Kidney (tissue), 14 donors: ENCODE measurements around the gene ESRRA. TPM values are rescaled to one million over a fixed set of nuclear protein-coding genes. Genes with fewer than 3 reads are reported as not detected.

ENCODE experiments used
- DNase-seq, 5 donors: peaks; one replicate each; pipeline ENCODE4 v3.0.0-alpha.2; 2013 to 2020
- FAIRE-seq: peaks from 2 replicates; lab custom pipeline; 2012; peaks lifted over from hg19 to GRCh38; lab: Jason Lieb, UNC
- H3K27ac ChIP-seq, 2 donors: one replicate each; pipeline ENCODE4 v1.7.0; 2013; ENCODE audit warnings: low read depth in 2 of 2, low read length in 2 of 2, inconsistent platforms in 1 of 2
- H3K27me3 ChIP-seq: one replicate; pipeline ENCODE4 v1.7.1; 2013; ENCODE audit warnings: low read length, inconsistent platforms; ENCODE audit not compliant: control insufficient read depth, insufficient read depth
- H3K36me3 ChIP-seq, 3 donors: one replicate each; pipeline versions ENCODE4 v1.7.0 to v1.7.1; 2013; ENCODE audit warnings: low read length in 3 of 3, control low read depth in 1 of 3, inconsistent platforms in 1 of 3; ENCODE audit not compliant: insufficient read depth in 3 of 3, control insufficient read depth in 2 of 3
- H3K4me1 ChIP-seq, 3 donors: one replicate each; pipeline versions ENCODE4 v1.7.0 to v1.7.1; 2013; ENCODE audit warnings: low read length in 3 of 3, inconsistent platforms in 1 of 3, low read depth in 1 of 3; ENCODE audit not compliant: control insufficient read depth in 2 of 3, insufficient read depth in 2 of 3
- H3K4me3 ChIP-seq, 3 donors: one replicate each; pipeline versions ENCODE4 v1.7.0 to v1.8.1; 2013; ENCODE audit warnings: low read length in 3 of 3, control low read depth in 1 of 3, inconsistent platforms in 1 of 3
- H3K9ac ChIP-seq, 3 donors: one replicate each; pipeline versions ENCODE4 v1.7.0 to v1.7.1; 2013; ENCODE audit warnings: low read length in 3 of 3, control low read depth in 1 of 3, inconsistent platforms in 1 of 3
- H3K9me3 ChIP-seq, 3 donors: one replicate each; pipeline versions ENCODE4 v1.7.0 to v1.7.1; 2013; ENCODE audit warnings: low read length in 3 of 3, control low read depth in 1 of 3, inconsistent platforms in 1 of 3; ENCODE audit not compliant: control insufficient read depth in 2 of 3, insufficient read depth in 1 of 3
- intact Hi-C: fragments of 100-400 bp; cut with DNase I; formaldehyde crosslinking; loops from one replicate; pipeline ENCODE4 v1.11.1; 2022
- polyA plus RNA-seq: library from polyadenylated mRNA; stranded (reverse); fragments of 350-450 nt; fragmentation: Illumina TruSeq; extraction: RNeasy Lipid Tissue Mini Kit (QIAGEN cat#74804); gene quantifications from one replicate; pipeline ENCODE4 v1.2.3, GENCODE V29; 2014; ENCODE audit warnings: low read depth, low replicate concordance; ENCODE audit not compliant: insufficient read depth
- total RNA-seq: library from RNA; stranded (reverse); fragmentation: NEBNext Ultra II Directional; extraction: Animal tissue kit (Norgen Biotek cat#: 25700); gene quantifications from one replicate; pipeline ENCODE4 v1.2.1, GENCODE V29; 2021
- TF ChIP-seq, protein P1 (sequence below): IDR thresholded peaks from 3 replicates; pipeline ENCODE4 v1.5.1; 2012; ENCODE audit warnings: mild to moderate bottlenecking, moderate library complexity, borderline replicate concordance; ENCODE audit not compliant: insufficient read depth; ENCODE audit errors: extremely low read depth
- donor health status: control.
- donor health status: control.
- donor health status: control.
- donor health status: control.
- donor health status: control.
- donor health status: DM: yes; HTN: yes; CAD: no.
- donor health status: Normal renal cell carcinoma (clear cell type).

Gene ESRRA
- total and polyA plus RNA-seq, 2 donors from 2014 or later: 59.7 to 117 TPM

DNA sequence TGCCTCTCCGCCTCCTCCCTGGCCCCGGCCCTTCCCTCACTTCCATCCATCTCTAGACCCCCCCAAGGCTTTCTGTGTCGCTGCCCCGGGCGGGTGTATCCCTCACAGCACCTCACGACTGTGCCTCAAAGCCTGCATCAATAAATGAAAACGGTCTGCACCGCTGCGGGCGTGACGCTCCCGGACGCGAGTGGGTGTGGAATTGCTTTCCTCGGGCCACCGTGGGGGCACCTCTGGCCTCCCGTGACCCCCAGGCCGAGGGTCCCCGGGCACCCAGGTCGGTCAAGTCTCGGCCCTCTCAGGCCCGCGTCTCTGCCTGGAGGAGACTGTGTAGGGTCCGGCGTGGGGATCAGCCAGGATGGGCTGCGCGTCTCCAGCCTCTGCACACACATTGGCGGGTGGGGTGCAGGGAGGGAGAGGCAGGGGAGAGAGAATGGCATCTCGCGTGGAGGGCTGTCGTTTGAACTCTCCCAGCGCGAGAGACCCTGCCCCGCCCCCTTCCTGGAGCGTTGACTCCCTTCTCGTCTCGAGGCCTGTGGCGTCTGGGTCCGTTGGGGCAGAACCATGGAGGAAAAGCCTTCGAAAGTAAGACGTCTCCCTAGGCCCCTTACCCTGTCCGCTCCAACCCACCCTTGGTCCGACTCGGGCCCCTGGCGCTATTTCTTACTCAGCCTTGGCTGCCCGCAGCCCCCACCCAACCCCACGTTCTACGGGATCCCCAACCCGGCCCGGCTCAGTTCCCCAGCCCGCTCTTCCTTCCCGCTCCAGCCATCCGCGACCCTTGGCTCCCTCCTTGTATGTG lies 5.3 kb upstream of the ESRRA start, which contains the start of gene CATSPERZ:
Gene CATSPERZ (plus strand): TSS at position 512 of the 802 bp plus-strand sequence. CDS start 53 bp downstream, at position 565.
- Histone ChIP-seq H3K27ac (no peak within 1 kb of the TSS), H3K36me3 (no peaks in the 10 kb centered on the region), H3K9me3 (no peaks in the 10 kb centered on the region), H3K4me1 (peaks cover 0 to 26% (median 0%) of the 10 kb centered on the region in 3 donors), H3K9ac (peak within 1 kb of the TSS in 1 of 3 donors; percentile 26), H3K4me3 (peak within 1 kb of the TSS; percentile 11 to 53 (median 45)), H3K27me3 (peaks cover 39% of the 10 kb centered on the region)
- intact Hi-C loops: loop anchor here (5.0 kb wide), 1 partner anchor 108 kb away; no protein-coding TSS in a partner anchor
- no peak for FAIRE-seq
- TF ChIP-seq, protein P1, sequence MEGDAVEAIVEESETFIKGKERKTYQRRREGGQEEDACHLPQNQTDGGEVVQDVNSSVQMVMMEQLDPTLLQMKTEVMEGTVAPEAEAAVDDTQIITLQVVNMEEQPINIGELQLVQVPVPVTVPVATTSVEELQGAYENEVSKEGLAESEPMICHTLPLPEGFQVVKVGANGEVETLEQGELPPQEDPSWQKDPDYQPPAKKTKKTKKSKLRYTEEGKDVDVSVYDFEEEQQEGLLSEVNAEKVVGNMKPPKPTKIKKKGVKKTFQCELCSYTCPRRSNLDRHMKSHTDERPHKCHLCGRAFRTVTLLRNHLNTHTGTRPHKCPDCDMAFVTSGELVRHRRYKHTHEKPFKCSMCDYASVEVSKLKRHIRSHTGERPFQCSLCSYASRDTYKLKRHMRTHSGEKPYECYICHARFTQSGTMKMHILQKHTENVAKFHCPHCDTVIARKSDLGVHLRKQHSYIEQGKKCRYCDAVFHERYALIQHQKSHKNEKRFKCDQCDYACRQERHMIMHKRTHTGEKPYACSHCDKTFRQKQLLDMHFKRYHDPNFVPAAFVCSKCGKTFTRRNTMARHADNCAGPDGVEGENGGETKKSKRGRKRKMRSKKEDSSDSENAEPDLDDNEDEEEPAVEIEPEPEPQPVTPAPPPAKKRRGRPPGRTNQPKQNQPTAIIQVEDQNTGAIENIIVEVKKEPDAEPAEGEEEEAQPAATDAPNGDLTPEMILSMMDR: no peak
- DNase-seq: peak in 4 of 5 donors; percentile 25 to 80 (median 62)

DNA sequence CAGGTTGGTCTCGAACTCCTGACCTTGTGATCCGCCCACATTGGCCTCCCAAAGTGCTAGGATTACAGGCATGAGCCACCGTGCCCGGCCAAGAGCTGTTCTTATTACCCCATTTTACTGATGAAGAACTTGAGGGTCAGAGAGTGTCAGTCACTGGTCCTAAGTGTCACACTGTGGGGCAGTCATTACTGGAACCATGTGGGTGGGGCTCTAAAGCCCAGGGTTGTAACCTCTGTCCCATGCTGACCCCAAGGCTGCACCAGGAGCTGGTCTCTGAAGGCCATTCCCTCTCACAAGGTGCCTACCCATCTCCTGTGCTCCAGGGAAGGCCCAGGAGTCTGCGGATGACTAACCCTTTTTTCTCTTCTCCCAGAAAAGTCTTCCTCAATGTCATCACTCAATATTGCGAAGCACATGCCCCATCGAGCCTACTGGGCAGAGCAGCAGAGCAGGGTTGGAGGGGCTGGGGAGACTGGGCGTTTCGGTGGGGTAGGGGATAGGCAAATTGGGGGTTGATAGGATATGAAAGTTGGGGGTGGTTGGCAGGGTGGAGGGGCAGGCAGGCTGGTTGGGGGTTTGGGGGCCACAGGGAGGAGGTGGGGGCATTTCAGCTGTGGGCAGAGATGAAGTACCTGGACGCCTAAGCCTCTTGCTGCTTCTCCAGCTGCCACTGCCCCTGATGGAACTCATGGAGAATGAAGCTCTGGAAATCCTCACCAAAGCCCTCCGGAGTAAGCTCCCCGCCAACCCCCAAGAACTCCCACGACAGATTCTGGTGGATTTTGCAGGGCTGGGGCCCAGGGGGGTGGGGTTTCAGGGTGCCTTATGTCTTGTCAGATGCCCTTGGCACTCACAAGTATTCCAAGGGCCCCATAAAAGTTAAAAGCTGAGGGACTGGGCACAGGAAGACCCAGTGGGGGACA lies 2.0 kb upstream of the ESRRA start:
- peak overlapping the region in 2 of 3 donors; percentile 20 to 77 for H3K9ac ChIP-seq
- H3K36me3 ChIP-seq: peaks cover 0 to 3% (median 0%) of the 10 kb centered on the region in 3 donors
- H3K4me1 ChIP-seq: peaks cover 0 to 35% (median 7%) of the 10 kb centered on the region in 3 donors
- H3K27me3 ChIP-seq: peaks cover 11% of the 10 kb centered on the region
- intact Hi-C loops: loop anchor here (5.0 kb wide), 1 partner anchor 111 kb away; no protein-coding TSS in a partner anchor
- no peak overlapping the region for H3K4me3 ChIP-seq
- H3K9me3 ChIP-seq: no peaks in the 10 kb centered on the region
- TF ChIP-seq, protein P1: no peak
- FAIRE-seq (no peak), DNase-seq (peak in 2 of 5 donors; percentile 68 to 75)
- peak overlapping the region in 1 of 2 donors; percentile 99 for H3K27ac ChIP-seq

DNA sequence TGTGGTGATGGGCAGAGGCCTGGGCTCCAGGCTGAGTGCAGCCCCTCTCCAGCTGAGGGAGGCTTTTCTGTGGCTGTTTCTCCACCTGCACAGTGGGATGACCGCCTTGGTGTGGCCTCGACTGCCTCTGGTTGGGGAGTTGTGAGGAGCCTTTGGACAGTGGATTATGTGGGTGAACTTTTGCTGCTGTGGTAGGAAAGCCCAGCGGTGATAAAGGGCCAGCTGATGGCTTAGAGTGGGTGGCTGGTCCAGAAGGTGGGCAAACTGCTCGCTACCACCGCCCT lies 1.4 kb upstream of the ESRRA start:
- no peaks in the 10 kb centered on the region for H3K9me3 ChIP-seq
- H3K9ac ChIP-seq: peak overlapping the region; percentile 20 to 77 (median 31)
- intact Hi-C loops: loop anchor here (5.0 kb wide), 1 partner anchor 112 kb away; no protein-coding TSS in a partner anchor
- H3K27me3 ChIP-seq: peaks cover 9% of the 10 kb centered on the region
- FAIRE-seq: no peak
- peak overlapping the region; percentile 62 to 83 (median 77) for H3K4me3 ChIP-seq
- no peak for DNase-seq
- H3K36me3 ChIP-seq: peaks cover 0 to 3% (median 0%) of the 10 kb centered on the region in 3 donors
- peak overlapping the region; percentile 98 to 99 for H3K27ac ChIP-seq
- TF ChIP-seq, protein P1: no peak
- peaks cover 0 to 34% (median 7%) of the 10 kb centered on the region in 3 donors for H3K4me1 ChIP-seq
